ENCODE data around the gene VPS26C.
"Not testable (repeated sequence)": the region's sequence is repeated elsewhere in the genome, so short reads cannot be mapped to it uniquely, and the experiment has no call there.

Gene VPS26C

GRCh38 chr21:37294679-37295078 is 27.5 kb upstream of the VPS26C start:
- ATAC-seq (ENCODE audit: insufficient read depth, low read depth) (no peak), DNase-seq (no peak)
- no peak overlapping the region for H2AFZ ChIP-seq (ENCODE audit: low read depth, low read length)
- no peak overlapping the region for H3K27ac ChIP-seq (ENCODE audit: low read length)
- no peak overlapping the region for H3K9ac ChIP-seq (ENCODE audit: low read depth, low read length)
- TF ChIP-seq, protein P1, sequence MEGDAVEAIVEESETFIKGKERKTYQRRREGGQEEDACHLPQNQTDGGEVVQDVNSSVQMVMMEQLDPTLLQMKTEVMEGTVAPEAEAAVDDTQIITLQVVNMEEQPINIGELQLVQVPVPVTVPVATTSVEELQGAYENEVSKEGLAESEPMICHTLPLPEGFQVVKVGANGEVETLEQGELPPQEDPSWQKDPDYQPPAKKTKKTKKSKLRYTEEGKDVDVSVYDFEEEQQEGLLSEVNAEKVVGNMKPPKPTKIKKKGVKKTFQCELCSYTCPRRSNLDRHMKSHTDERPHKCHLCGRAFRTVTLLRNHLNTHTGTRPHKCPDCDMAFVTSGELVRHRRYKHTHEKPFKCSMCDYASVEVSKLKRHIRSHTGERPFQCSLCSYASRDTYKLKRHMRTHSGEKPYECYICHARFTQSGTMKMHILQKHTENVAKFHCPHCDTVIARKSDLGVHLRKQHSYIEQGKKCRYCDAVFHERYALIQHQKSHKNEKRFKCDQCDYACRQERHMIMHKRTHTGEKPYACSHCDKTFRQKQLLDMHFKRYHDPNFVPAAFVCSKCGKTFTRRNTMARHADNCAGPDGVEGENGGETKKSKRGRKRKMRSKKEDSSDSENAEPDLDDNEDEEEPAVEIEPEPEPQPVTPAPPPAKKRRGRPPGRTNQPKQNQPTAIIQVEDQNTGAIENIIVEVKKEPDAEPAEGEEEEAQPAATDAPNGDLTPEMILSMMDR (IDR thresholded peaks at IDR 0.05; ENCODE audit: borderline replicate concordance, extremely low read depth, low read length, poor library complexity, severe bottlenecking) = no peak
- TF ChIP-seq EZH2 (IDR thresholded peaks at IDR 0.05; ENCODE audit: borderline replicate concordance, low read depth, low read length, severe bottlenecking) = no peak
- H3K4me3 ChIP-seq (ENCODE audit: low read depth in 1 of 2, low read length in 2 of 2) = no peak overlapping the region
- H3K4me2 ChIP-seq (ENCODE audit: insufficient read depth, low read length) = no peak overlapping the region
- no peaks in the 10 kb centered on the region for H3K36me3 ChIP-seq (ENCODE audit: insufficient read depth, low read length)
- no peaks in the 10 kb centered on the region for H4K20me1 ChIP-seq (ENCODE audit: insufficient read depth, low read length)
- peaks cover 6% of the 10 kb centered on the region for H3K27me3 ChIP-seq (ENCODE audit: insufficient read depth, low read length, poor library complexity)
- H3K9me3 ChIP-seq (ENCODE audit: insufficient read depth, low read length, severe bottlenecking) = no peaks in the 10 kb centered on the region
- H3K79me2 ChIP-seq (ENCODE audit: insufficient read depth, low read length) = no peaks in the 10 kb centered on the region
- H3K4me1 ChIP-seq (ENCODE audit: insufficient read depth, low read length) = no peaks in the 10 kb centered on the region

- TF ChIP-seq EZH2 (IDR thresholded peaks at IDR 0.05; ENCODE audit: borderline replicate concordance, low read depth, low read length, severe bottlenecking) = no peak
- TF ChIP-seq, protein P1 (IDR thresholded peaks at IDR 0.05; ENCODE audit: borderline replicate concordance, extremely low read depth, low read length, poor library complexity, severe bottlenecking) = no peak
- no peak overlapping the region for H3K27ac ChIP-seq (ENCODE audit: low read length)
- peaks cover 6% of the 10 kb centered on the region for H3K27me3 ChIP-seq (ENCODE audit: insufficient read depth, low read length, poor library complexity)
- no peak overlapping the region for H3K4me2 ChIP-seq (ENCODE audit: insufficient read depth, low read length)
- no peak overlapping the region for H3K9ac ChIP-seq (ENCODE audit: low read depth, low read length)
- DNase-seq (no peak), ATAC-seq (ENCODE audit: insufficient read depth, low read depth) (no peak)
- no peak overlapping the region for H3K4me3 ChIP-seq (ENCODE audit: low read depth in 1 of 2, low read length in 2 of 2)
- no peak overlapping the region for H2AFZ ChIP-seq (ENCODE audit: low read depth, low read length)
- H3K79me2 ChIP-seq (ENCODE audit: insufficient read depth, low read length) = no peaks in the 10 kb centered on the region
- H4K20me1 ChIP-seq (ENCODE audit: insufficient read depth, low read length) = no peaks in the 10 kb centered on the region
- no peaks in the 10 kb centered on the region for H3K9me3 ChIP-seq (ENCODE audit: insufficient read depth, low read length, severe bottlenecking)
- H3K36me3 ChIP-seq (ENCODE audit: insufficient read depth, low read length) = no peaks in the 10 kb centered on the region
- no peaks in the 10 kb centered on the region for H3K4me1 ChIP-seq (ENCODE audit: insufficient read depth, low read length)
These were observed 25.8 kb upstream of the VPS26C start for GRCh38 chr21:37292941-37293340.

DNA sequence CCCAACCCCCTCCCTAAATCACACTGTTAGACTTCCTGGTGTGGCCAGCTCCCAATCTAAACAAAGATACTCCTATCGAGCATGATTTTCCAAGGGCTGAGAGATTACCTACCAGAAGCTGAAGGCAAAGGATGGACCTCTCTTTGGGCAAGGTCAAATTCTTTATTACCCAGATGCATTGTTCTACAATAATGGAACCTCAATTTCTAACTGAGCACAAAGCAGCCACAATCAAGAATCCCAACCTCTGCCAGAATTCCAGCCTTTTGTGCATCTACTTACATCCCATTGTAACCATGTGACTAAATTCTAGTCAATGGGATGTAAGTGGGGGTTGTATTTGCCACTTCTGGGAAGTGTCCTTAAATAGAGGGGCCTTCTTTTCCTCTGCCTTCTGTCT is 24.9 kb upstream of the VPS26C start:
- H3K79me2 ChIP-seq (ENCODE audit: insufficient read depth, low read length) = no peaks in the 10 kb centered on the region
- no peaks in the 10 kb centered on the region for H3K9me3 ChIP-seq (ENCODE audit: insufficient read depth, low read length, severe bottlenecking)
- DNase-seq = no peak
- no peak for ATAC-seq (ENCODE audit: insufficient read depth, low read depth)
- H3K4me1 ChIP-seq (ENCODE audit: insufficient read depth, low read length) = no peaks in the 10 kb centered on the region
- H3K27ac ChIP-seq (ENCODE audit: low read length) = no peak overlapping the region
- H3K4me2 ChIP-seq (ENCODE audit: insufficient read depth, low read length) = no peak overlapping the region
- no peak overlapping the region for H3K4me3 ChIP-seq (ENCODE audit: low read depth in 1 of 2, low read length in 2 of 2)
- no peaks in the 10 kb centered on the region for H4K20me1 ChIP-seq (ENCODE audit: insufficient read depth, low read length)
- no peak overlapping the region for H3K9ac ChIP-seq (ENCODE audit: low read depth, low read length)
- H3K27me3 ChIP-seq (ENCODE audit: insufficient read depth, low read length, poor library complexity) = peaks cover 6% of the 10 kb centered on the region
- no peaks in the 10 kb centered on the region for H3K36me3 ChIP-seq (ENCODE audit: insufficient read depth, low read length)
- H2AFZ ChIP-seq (ENCODE audit: low read depth, low read length) = no peak overlapping the region
- TF ChIP-seq EZH2 (IDR thresholded peaks at IDR 0.05; ENCODE audit: borderline replicate concordance, low read depth, low read length, severe bottlenecking) = no peak
- TF ChIP-seq, protein P1 (IDR thresholded peaks at IDR 0.05; ENCODE audit: borderline replicate concordance, extremely low read depth, low read length, poor library complexity, severe bottlenecking) = no peak

DNA sequence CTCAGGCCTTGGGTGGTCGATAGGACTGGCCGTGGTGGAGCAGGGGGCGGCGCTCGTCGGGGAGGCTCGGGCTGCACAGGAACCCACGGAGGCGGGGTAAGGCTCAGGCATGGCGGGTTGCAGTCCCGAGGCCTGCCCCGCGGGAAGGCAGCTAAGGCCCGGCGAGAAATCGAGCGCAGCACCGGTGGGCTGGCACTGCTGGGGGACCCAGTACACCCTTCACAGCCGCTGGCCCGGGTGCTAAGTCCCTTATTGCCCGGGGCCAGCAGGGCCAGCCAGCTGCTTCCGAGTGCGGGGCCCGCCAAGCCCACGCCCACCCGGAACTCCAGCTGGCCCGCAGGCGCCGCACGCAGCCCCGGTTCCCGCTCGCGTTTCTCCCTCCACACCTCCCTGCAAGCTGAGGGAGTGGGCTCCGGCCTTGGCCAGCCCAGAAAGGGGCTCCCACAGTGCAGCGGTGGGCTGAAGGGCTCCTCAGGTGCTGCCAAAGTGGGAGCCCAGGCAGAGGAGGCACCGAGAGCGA is 16.1 kb upstream of the VPS26C start:
- not testable (repeated sequence) for H3K4me2 ChIP-seq (ENCODE audit: insufficient read depth, low read length); H3K9ac ChIP-seq (ENCODE audit: low read depth, low read length); H3K27me3 ChIP-seq (ENCODE audit: insufficient read depth, low read length, poor library complexity); H3K79me2 ChIP-seq (ENCODE audit: insufficient read depth, low read length); DNase-seq; H3K9me3 ChIP-seq (ENCODE audit: insufficient read depth, low read length, severe bottlenecking); H3K27ac ChIP-seq (ENCODE audit: low read length); H3K36me3 ChIP-seq (ENCODE audit: insufficient read depth, low read length); ATAC-seq (ENCODE audit: insufficient read depth, low read depth); H2AFZ ChIP-seq (ENCODE audit: low read depth, low read length); H3K4me3 ChIP-seq (ENCODE audit: low read depth in 1 of 2, low read length in 2 of 2); H3K4me1 ChIP-seq (ENCODE audit: insufficient read depth, low read length); H4K20me1 ChIP-seq (ENCODE audit: insufficient read depth, low read length)

DNA sequence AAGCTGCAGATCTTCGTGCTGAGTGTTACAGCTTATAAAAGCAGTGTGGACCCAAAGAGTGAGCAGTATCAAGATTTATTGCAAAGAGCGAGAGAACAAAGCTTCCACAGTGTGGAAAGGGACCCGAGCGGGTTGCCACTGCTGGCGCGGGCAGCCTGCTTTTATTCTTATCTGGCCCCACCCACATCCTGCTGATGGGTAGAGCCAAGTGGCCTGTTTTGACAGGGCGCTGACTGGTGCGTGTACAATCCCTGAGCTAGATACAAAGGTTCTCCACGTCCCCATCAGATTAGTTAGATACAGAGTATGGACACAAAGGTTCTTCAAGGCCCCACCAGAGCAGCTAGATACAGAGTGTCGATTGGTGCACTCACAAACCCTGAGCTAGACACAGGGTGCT is 15.5 kb upstream of the VPS26C start:
- not testable (repeated sequence) for H3K9me3 ChIP-seq (ENCODE audit: insufficient read depth, low read length, severe bottlenecking); H3K27ac ChIP-seq (ENCODE audit: low read length); H2AFZ ChIP-seq (ENCODE audit: low read depth, low read length); H3K36me3 ChIP-seq (ENCODE audit: insufficient read depth, low read length); H3K79me2 ChIP-seq (ENCODE audit: insufficient read depth, low read length); H4K20me1 ChIP-seq (ENCODE audit: insufficient read depth, low read length); H3K9ac ChIP-seq (ENCODE audit: low read depth, low read length); H3K4me1 ChIP-seq (ENCODE audit: insufficient read depth, low read length); H3K27me3 ChIP-seq (ENCODE audit: insufficient read depth, low read length, poor library complexity); ATAC-seq (ENCODE audit: insufficient read depth, low read depth); H3K4me2 ChIP-seq (ENCODE audit: insufficient read depth, low read length); H3K4me3 ChIP-seq (ENCODE audit: low read depth in 1 of 2, low read length in 2 of 2)
- peak; percentile 12 for DNase-seq
